ENCODE results near the gene VTCN1.
"Not testable (repeated sequence)": the region's sequence is repeated elsewhere in the genome, so short reads cannot be mapped to it uniquely, and the experiment has no call there.

The VTCN1 gene

GRCh38 chr1:117210831-117211261 lies at the start of gene VTCN1:
TSS of gene VTCN1 (minus strand) at chr1:117210927. CDS start at chr1:117210855, 72 bp downstream.
- no peak for TF ChIP-seq CTCF (IDR thresholded peaks at IDR 0.05; ENCODE audit: extremely low read depth, missing control alignments)
- DNase-seq (ENCODE audit: low spot score) = no peak

- no peak for TF ChIP-seq CTCF (IDR thresholded peaks at IDR 0.05; ENCODE audit: extremely low read depth, missing control alignments)
- no peak for DNase-seq (ENCODE audit: low spot score)
These were observed 48.1 kb upstream of the VTCN1 start for GRCh38 chr1:117258791-117259190.

- not testable (repeated sequence) for DNase-seq (ENCODE audit: low spot score)
These were observed 47.3 kb upstream of the VTCN1 start for GRCh38 chr1:117258075-117258474.

GRCh38 chr1:117257291-117257690 lies 46.6 kb upstream of the VTCN1 start:
- DNase-seq (ENCODE audit: low spot score) = no peak
- TF ChIP-seq CTCF (IDR thresholded peaks at IDR 0.05; ENCODE audit: extremely low read depth, missing control alignments) = no peak

- no peak for DNase-seq (ENCODE audit: low spot score)
- TF ChIP-seq CTCF (IDR thresholded peaks at IDR 0.05; ENCODE audit: extremely low read depth, missing control alignments) = no peak
These were observed 39.4 kb upstream of the VTCN1 start for GRCh38 chr1:117250061-117250606.

GRCh38 chr1:117244971-117245370 lies 34.2 kb upstream of the VTCN1 start:
- no peak for TF ChIP-seq CTCF (IDR thresholded peaks at IDR 0.05; ENCODE audit: extremely low read depth, missing control alignments)
- no peak for DNase-seq (ENCODE audit: low spot score)

- no peak for TF ChIP-seq CTCF (IDR thresholded peaks at IDR 0.05; ENCODE audit: extremely low read depth, missing control alignments)
- no peak for DNase-seq (ENCODE audit: low spot score)
These were observed 33.6 kb upstream of the VTCN1 start for GRCh38 chr1:117244306-117244705.

- TF ChIP-seq CTCF (IDR thresholded peaks at IDR 0.05; ENCODE audit: extremely low read depth, missing control alignments) = no peak
- DNase-seq (ENCODE audit: low spot score) = no peak
These were observed 30.8 kb upstream of the VTCN1 start for GRCh38 chr1:117241512-117241911.
